Measurements from ENCODE around the gene PSMD9. TPM values are rescaled to one million over a fixed set of nuclear protein-coding genes. Genes with fewer than 3 reads are reported as not detected.
"Not testable (repeated sequence)": the region's sequence is repeated elsewhere in the genome, so short reads cannot be mapped to it uniquely, and the experiment has no call there.

Gene PSMD9
- total and polyA plus RNA-seq, 10 of the 15 experiments (the other 5 are each of a cell fraction or from before 2014, with no cell fraction given) = 14.6 to 152 (median 58.1) TPM

- no peak for TF ChIP-seq TCF12 (IDR thresholded peaks at IDR 0.05; ENCODE audit: low read depth, low read length)
- TF ChIP-seq POU2F2 (IDR thresholded peaks at IDR 0.05; ENCODE audit: borderline replicate concordance, low read depth, low read length) = no peak
- TF ChIP-seq RB1 (IDR thresholded peaks at IDR 0.05; ENCODE audit: borderline replicate concordance) = no peak
Observed at GRCh38 chr12:121927813-121928212, 39.2 kb downstream of the PSMD9 start (continued).

- 87% methylated on average over 7 of the region's 7 CpGs for WGBS (ENCODE audit: insufficient coverage, insufficient replicate concordance, low lambda C conversion rate, missing lambda C conversion rate)
- FAIRE-seq; H2AFZ ChIP-seq (ENCODE audit: control insufficient read depth, low read depth, low read length); H3K4me2 ChIP-seq (ENCODE audit: control insufficient read depth, insufficient read depth); SMC1A ChIA-PET (ENCODE audit: uncharacterized antibody, unreplicated experiment); H3K27ac ChIP-seq (ENCODE audit: control insufficient read depth, insufficient read depth); POLR2A ChIA-PET; H3K27me3 ChIP-seq (replicated peaks in 1 of 2; ENCODE audit: control insufficient read depth in 2 of 2, insufficient read depth in 2 of 2, low read length in 1 of 2); intact Hi-C loops (cut with micrococcal nuclease; ENCODE audit: unreplicated experiment); H4K20me1 ChIP-seq (ENCODE audit: control insufficient read depth, insufficient read depth); BruUV-seq (replicated peaks); H3K36me3 ChIP-seq (ENCODE audit: control insufficient read depth in 2 of 2, insufficient read depth in 2 of 2, low read length in 1 of 2); ATAC-seq; H3K79me2 ChIP-seq (ENCODE audit: control insufficient read depth, insufficient read depth, low read length); H3K4me3 ChIP-seq; DNase-seq (ENCODE audit: low read depth, low spot score); in situ Hi-C loops (cut with MboI); H3K9me3 ChIP-seq (replicated peaks; ENCODE audit: control insufficient read depth, insufficient read depth, low read length); H3K9ac ChIP-seq (ENCODE audit: control insufficient read depth, insufficient read depth, low read length): not testable (repeated sequence)
- ChIA-PET RAD21 (ENCODE audit: unreplicated experiment) (interaction anchor here (0.6 kb wide), 1 partner anchor 103 kb away, joined by 3 read pairs; no protein-coding TSS in a partner anchor), CTCF (interaction anchor here (0.6 kb wide), 1 partner anchor 33 kb away, joined by 3 read pairs; no protein-coding TSS in a partner anchor)
- peaks cover 15% of the 10 kb centered on the region for H3K4me1 ChIP-seq (ENCODE audit: control insufficient read depth, insufficient read depth, low read length)
Observed at GRCh38 chr12:121929545-121929944, 41.0 kb downstream of the PSMD9 start.

GRCh38 chr12:121930862-121931261 lies 42.3 kb downstream of the PSMD9 start:
- Histone ChIP-seq H3K79me2 (ENCODE audit: control insufficient read depth, insufficient read depth, low read length) (no peaks in the 10 kb centered on the region), H4K20me1 (ENCODE audit: control insufficient read depth, insufficient read depth) (no peaks in the 10 kb centered on the region; the same call in 1 of the 2 replicates), H2AFZ (ENCODE audit: control insufficient read depth, low read depth, low read length) (no peak overlapping the region), H3K36me3 (ENCODE audit: control insufficient read depth in 2 of 2, insufficient read depth in 2 of 2, low read length in 1 of 2) (no peaks in the 10 kb centered on the region), H3K27me3 (replicated peaks in 1 of 2; ENCODE audit: control insufficient read depth in 2 of 2, insufficient read depth in 2 of 2, low read length in 1 of 2) (no peaks in the 10 kb centered on the region), H3K27ac (ENCODE audit: control insufficient read depth, insufficient read depth) (no peak overlapping the region), H3K4me2 (ENCODE audit: control insufficient read depth, insufficient read depth) (no peak overlapping the region), H3K9ac (ENCODE audit: control insufficient read depth, insufficient read depth, low read length) (no peak overlapping the region), H3K4me3 (no peak overlapping the region), H3K9me3 (replicated peaks; ENCODE audit: control insufficient read depth, insufficient read depth, low read length) (no peaks in the 10 kb centered on the region), H3K4me1 (ENCODE audit: control insufficient read depth, insufficient read depth, low read length) (peaks cover 15% of the 10 kb centered on the region)
- DNase-seq (ENCODE audit: low read depth, low spot score) = no peak
- 81% methylated on average over 4 of the region's 4 CpGs for WGBS (ENCODE audit: insufficient coverage, insufficient replicate concordance, low lambda C conversion rate, missing lambda C conversion rate)
- ChIA-PET POLR2A (no interaction called here), RAD21 (ENCODE audit: unreplicated experiment) (no interaction called here), CTCF (interaction anchor here (1.0 kb wide), 1 partner anchor 15 kb away, joined by 3 read pairs; no protein-coding TSS in a partner anchor), SMC1A (ENCODE audit: uncharacterized antibody, unreplicated experiment) (no interaction called here)
- ATAC-seq = no peak
- no peak for FAIRE-seq
- intact Hi-C loops (cut with micrococcal nuclease; ENCODE audit: unreplicated experiment) (no loop called here), in situ Hi-C loops (cut with MboI) (no loop called here)
- TF ChIP-seq NRF1 (conservative IDR thresholded peaks at IDR 0.05; ENCODE audit: low read depth, low read length) (no peak), ZNF384 (IDR thresholded peaks at IDR 0.05; ENCODE audit: borderline replicate concordance, low read depth, low read length) (no peak), MXI1 (IDR thresholded peaks at IDR 0.05; ENCODE audit: low read depth, low read length) (no peak), EP300 (IDR thresholded peaks at IDR 0.05; ENCODE audit: borderline replicate concordance in 1 of 2, control insufficient read depth in 1 of 2, low read depth in 2 of 2, low read length in 2 of 2) (no peak), MEF2B (IDR thresholded peaks at IDR 0.05; ENCODE audit: partially characterized antibody, poor library complexity, severe bottlenecking) (no peak), PML (IDR thresholded peaks at IDR 0.05; ENCODE audit: low read length) (no peak), MYB (IDR thresholded peaks at IDR 0.05; ENCODE audit: borderline replicate concordance, low read depth, low read length) (no peak)
- no TSS peak for BruUV-seq (replicated peaks)

Data from GM12878 (cell line).